Body of pancreas (tissue), 4 donors: ENCODE data around the gene SPATA18.

Experiments used
- CTCF ChIP-seq, 7 experiments: fragments of 450-650 bp in 4 of 7; fragments of 200-600 bp in 3 of 7; sonication (generic) in 3 of 7; IDR thresholded peaks; one replicate each; pipeline ENCODE4 v1.5.1; 2016 to 2019; ENCODE audit warnings: antibody characterized with exemption in 7 of 7
- POLR2A ChIP-seq, 3 donors: fragments of 450-650 bp; IDR thresholded peaks; one replicate each; pipeline ENCODE4 v1.6.1; 2016; ENCODE audit warnings: antibody characterized with exemption in 3 of 3, mild to moderate bottlenecking in 2 of 3

GRCh38 chr4:52144372-52144771 lies 93.3 kb downstream of the SPATA18 start:
- TF ChIP-seq CTCF (IDR thresholded peaks at IDR 0.05), result no peak
- TF ChIP-seq POLR2A (IDR thresholded peaks at IDR 0.05), result no peak
